Measurements from ENCODE around the gene RAB44. TPM values are rescaled to one million over a fixed set of nuclear protein-coding genes. Genes with fewer than 3 reads are reported as not detected.

Gene RAB44
- polyA plus RNA-seq, 1 of the 3 experiments (the other 2 are of a cell fraction), result 0.12 TPM

GRCh38 chr6:36713846-36714245 lies 16.2 kb downstream of the RAB44 start:
- H3F3A ChIP-seq (replicated peaks; ENCODE audit: insufficient read depth), result no peaks in the 10 kb centered on the region
- H3K4me3 ChIP-seq (ENCODE audit: low read depth in 2 of 2, low read length in 1 of 2), result no peak overlapping the region
- 78% methylated on average over 7 of the region's 8 CpGs for WGBS (ENCODE audit: low lambda C conversion rate)
- H3K79me2 ChIP-seq (ENCODE audit: insufficient read depth), result no peaks in the 10 kb centered on the region
- TF ChIP-seq IRF3 (IDR thresholded peaks at IDR 0.05; ENCODE audit: low read depth, low read length) (no peak), USF2 (IDR thresholded peaks at IDR 0.05; ENCODE audit: borderline replicate concordance, low read depth, low read length) (no peak), EZH2phosphoT487 (IDR thresholded peaks at IDR 0.05; ENCODE audit: borderline replicate concordance, low read depth) (no peak), SIN3A (IDR thresholded peaks at IDR 0.05; ENCODE audit: borderline replicate concordance, low read depth, low read length) (no peak), MEF2A (IDR thresholded peaks at IDR 0.05; ENCODE audit: borderline replicate concordance, low read depth) (no peak), JUND (IDR thresholded peaks at IDR 0.05) (no peak)
- H3K9ac ChIP-seq, result no peak overlapping the region
- H3K4me2 ChIP-seq, result no peak overlapping the region
- no peaks in the 10 kb centered on the region for H3K9me2 ChIP-seq
- H3K36me3 ChIP-seq (replicated peaks in 1 of 2; ENCODE audit: control insufficient read depth in 1 of 2, insufficient read depth in 2 of 2, low read length in 1 of 2), result no peaks in the 10 kb centered on the region
- H2AFZ ChIP-seq (ENCODE audit: low read depth), result no peak overlapping the region
- POLR2A ChIA-PET, result no interaction called here
- no peak for DNase-seq
- no peaks in the 10 kb centered on the region for H4K20me1 ChIP-seq (ENCODE audit: insufficient read depth)
- H3K9me3 ChIP-seq, result no peaks in the 10 kb centered on the region
- no peaks in the 10 kb centered on the region for H3K27me3 ChIP-seq (ENCODE audit: insufficient read depth)
- CTCF ChIA-PET, result interaction anchor here (4.5 kb wide), 1 partner anchor 45 kb away, joined by 15 read pairs; no protein-coding TSS in a partner anchor
- H3K27ac ChIP-seq (ENCODE audit: low read depth in 2 of 2, low read length in 1 of 2), result no peak overlapping the region
- H3K4me1 ChIP-seq (ENCODE audit: control insufficient read depth in 1 of 2, insufficient read depth in 2 of 2, low read depth in 1 of 2, low read length in 1 of 2), result peaks cover 0 to 13% of the 10 kb centered on the region in 2 experiments; a peak in 1 of 4 replicates

GRCh38 chr6:36714511-36714910 lies 16.9 kb downstream of the RAB44 start:
- Histone ChIP-seq H3K4me1 (ENCODE audit: control insufficient read depth in 1 of 2, insufficient read depth in 2 of 2, low read depth in 1 of 2, low read length in 1 of 2) (peaks cover 0 to 13% of the 10 kb centered on the region in 2 experiments; a peak in 1 of 4 replicates), H4K20me1 (ENCODE audit: insufficient read depth) (no peaks in the 10 kb centered on the region), H2AFZ (ENCODE audit: low read depth) (no peak overlapping the region), H3K9me3 (no peaks in the 10 kb centered on the region), H3K27ac (ENCODE audit: low read depth in 2 of 2, low read length in 1 of 2) (no peak overlapping the region), H3K79me2 (ENCODE audit: insufficient read depth) (no peaks in the 10 kb centered on the region), H3K4me3 (ENCODE audit: low read depth in 2 of 2, low read length in 1 of 2) (no peak overlapping the region), H3K9ac (no peak overlapping the region), H3K36me3 (replicated peaks in 1 of 2; ENCODE audit: control insufficient read depth in 1 of 2, insufficient read depth in 2 of 2, low read length in 1 of 2) (no peaks in the 10 kb centered on the region), H3F3A (replicated peaks; ENCODE audit: insufficient read depth) (no peaks in the 10 kb centered on the region), H3K4me2 (no peak overlapping the region), H3K27me3 (ENCODE audit: insufficient read depth) (no peaks in the 10 kb centered on the region), H3K9me2 (no peaks in the 10 kb centered on the region)
- ChIA-PET POLR2A (no interaction called here), CTCF (interaction anchor here (4.5 kb wide), 1 partner anchor 45 kb away, joined by 15 read pairs; no protein-coding TSS in a partner anchor)
- DNase-seq, result no peak
- 59% methylated on average over 5 of the region's 10 CpGs for WGBS (ENCODE audit: low lambda C conversion rate)
- TF ChIP-seq, protein P1, sequence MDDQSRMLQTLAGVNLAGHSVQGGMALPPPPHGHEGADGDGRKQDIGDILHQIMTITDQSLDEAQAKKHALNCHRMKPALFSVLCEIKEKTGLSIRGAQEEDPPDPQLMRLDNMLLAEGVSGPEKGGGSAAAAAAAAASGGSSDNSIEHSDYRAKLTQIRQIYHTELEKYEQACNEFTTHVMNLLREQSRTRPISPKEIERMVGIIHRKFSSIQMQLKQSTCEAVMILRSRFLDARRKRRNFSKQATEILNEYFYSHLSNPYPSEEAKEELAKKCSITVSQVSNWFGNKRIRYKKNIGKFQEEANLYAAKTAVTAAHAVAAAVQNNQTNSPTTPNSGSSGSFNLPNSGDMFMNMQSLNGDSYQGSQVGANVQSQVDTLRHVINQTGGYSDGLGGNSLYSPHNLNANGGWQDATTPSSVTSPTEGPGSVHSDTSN (IDR thresholded peaks at IDR 0.05), result no peak
- TF ChIP-seq TEAD4 (IDR thresholded peaks at IDR 0.05; ENCODE audit: borderline replicate concordance, insufficient read depth) (no peak), RAD21 (IDR thresholded peaks at IDR 0.05; ENCODE audit: low read length) (no peak), ELF1 (IDR thresholded peaks at IDR 0.05) (no peak), EP300 (IDR thresholded peaks at IDR 0.05; ENCODE audit: borderline replicate concordance in 1 of 2, low read depth in 1 of 2, low read length in 1 of 2) (no peak), RXRA (IDR thresholded peaks at IDR 0.05; ENCODE audit: borderline replicate concordance, low read depth) (no peak), SMC3 (IDR thresholded peaks at IDR 0.05; ENCODE audit: low read depth, low read length) (no peak), TAF1 (IDR thresholded peaks at IDR 0.05; ENCODE audit: borderline replicate concordance, low read depth, low read length) (no peak), FOXM1 (IDR thresholded peaks at IDR 0.05; ENCODE audit: low read depth) (no peak), FOXJ3 (CRISPR knock-in tag; IDR thresholded peaks at IDR 0.05) (no peak), EZH2phosphoT487 (IDR thresholded peaks at IDR 0.05; ENCODE audit: borderline replicate concordance, low read depth) (no peak), FOSL2 (IDR thresholded peaks at IDR 0.05; ENCODE audit: borderline replicate concordance, low read depth) (no peak), MEF2A (IDR thresholded peaks at IDR 0.05; ENCODE audit: borderline replicate concordance, low read depth) (no peak), POLR2AphosphoS5 (IDR thresholded peaks at IDR 0.05; ENCODE audit: low read depth, low read length) (no peak), RCOR1 (IDR thresholded peaks at IDR 0.05; ENCODE audit: low read length) (no peak), USF2 (IDR thresholded peaks at IDR 0.05; ENCODE audit: borderline replicate concordance, low read depth, low read length) (no peak), YY1 (IDR thresholded peaks at IDR 0.05; ENCODE audit: low read depth) (no peak)

Measured in SK-N-SH (cell line).